CD14-positive monocyte (primary cell): ENCODE results near the gene UBR2. TPM values are rescaled to one million over a fixed set of nuclear protein-coding genes. Genes with fewer than 3 reads are reported as not detected.
"Not testable (repeated sequence)": the region's sequence is repeated elsewhere in the genome, so short reads cannot be mapped to it uniquely, and the experiment has no call there.

Experiments
- DNase-seq, 3 donors: peaks; one replicate each; pipeline ENCODE4 v3.0.0-alpha.2; 2011 to 2022
- H2AFZ ChIP-seq: 2 replicates; pipeline ENCODE4 v1.6.0; 2012; ENCODE audit warnings: mild to moderate bottlenecking, low read depth, low read length, inconsistent platforms; ENCODE audit not compliant: insufficient read depth, poor library complexity, severe bottlenecking
- H3K27ac ChIP-seq, 2 donors: 1 replicate in 1 of 2; 2 replicates in 1 of 2; pipeline ENCODE4 v1.5.1; 2012 to 2013; ENCODE audit warnings: low read length in 2 of 2, control low read depth in 1 of 2, inconsistent platforms in 1 of 2, low read depth in 1 of 2, mild to moderate bottlenecking in 1 of 2
- H3K27me3 ChIP-seq, 2 donors: one replicate each; pipeline versions ENCODE4 v1.6.0 to v1.6.1; 2011 to 2013; ENCODE audit warnings: low read length in 2 of 2; ENCODE audit not compliant: control insufficient read depth in 2 of 2, insufficient read depth in 2 of 2
- H3K36me3 ChIP-seq, 2 donors: replicated peaks in 1 of 2; 1 replicate in 1 of 2; 2 replicates in 1 of 2; pipeline versions ENCODE4 v1.5.1 to v1.6.1; 2012 to 2013; ENCODE audit warnings: low read length in 2 of 2, control low read depth in 1 of 2, inconsistent platforms in 1 of 2, mild to moderate bottlenecking in 1 of 2; ENCODE audit not compliant: insufficient read depth in 2 of 2, control insufficient read depth in 1 of 2
- H3K4me1 ChIP-seq, 2 donors: 1 replicate in 1 of 2; 2 replicates in 1 of 2; pipeline versions ENCODE4 v1.5.1 to v1.6.1; 2012 to 2013; ENCODE audit warnings: low read length in 2 of 2, control low read depth in 1 of 2, inconsistent platforms in 1 of 2, mild to moderate bottlenecking in 1 of 2, moderate library complexity in 1 of 2; ENCODE audit not compliant: insufficient read depth in 2 of 2, control insufficient read depth in 1 of 2
- H3K4me2 ChIP-seq: replicated peaks from 2 replicates; pipeline ENCODE3; 2012; ENCODE audit warnings: low read length, moderate library complexity, mild to moderate bottlenecking; ENCODE audit not compliant: poor library complexity, severe bottlenecking; ENCODE audit errors: extremely low read depth
- H3K4me3 ChIP-seq, 3 experiments: fragments of 200-600 bp in 1 of 3; sonication (generic) in 1 of 3; replicated peaks in 1 of 3; 1 replicate in 2 of 3; 2 replicates in 1 of 3; pipeline ENCODE4 v1.5.1; 2011 to 2013; ENCODE audit warnings: low read length in 3 of 3, mild to moderate bottlenecking in 3 of 3, control low read depth in 2 of 3, low read depth in 2 of 3, inconsistent platforms in 1 of 3, moderate library complexity in 1 of 3
- H3K79me2 ChIP-seq: 2 replicates; pipeline ENCODE4 v1.6.0; 2012; ENCODE audit warnings: mild to moderate bottlenecking, control low read depth, inconsistent platforms, low read length, moderate library complexity; ENCODE audit not compliant: insufficient read depth
- H3K9ac ChIP-seq: 2 replicates; pipeline ENCODE4 v1.6.0; 2017; ENCODE audit warnings: low read length, mild to moderate bottlenecking; ENCODE audit not compliant: insufficient read depth, poor library complexity, severe bottlenecking
- H3K9me3 ChIP-seq, 2 donors: replicated peaks in 1 of 2; 1 replicate in 1 of 2; 2 replicates in 1 of 2; pipeline versions ENCODE4 v1.5.1 to v1.6.1; 2012 to 2013; ENCODE audit warnings: low read length in 2 of 2, control low read depth in 1 of 2; ENCODE audit not compliant: control insufficient read depth in 1 of 2, insufficient read depth in 1 of 2
- H4K20me1 ChIP-seq: 2 replicates; pipeline ENCODE4 v1.6.0; 2012; ENCODE audit warnings: mild to moderate bottlenecking, low read length, control low read depth, moderate library complexity; ENCODE audit not compliant: insufficient read depth
- H3K27ac Mint-ChIP-seq, 7 donors: one replicate each; pipeline ENCODE4 v1.8.0; 2020; ENCODE audit warnings: mild to moderate bottlenecking in 7 of 7, mixed read lengths in 7 of 7, moderate library complexity in 6 of 7, inconsistent platforms in 2 of 7
- H3K27me3 Mint-ChIP-seq, 3 donors: one replicate each; pipeline ENCODE4 v1.8.0; 2021 to 2022; ENCODE audit warnings: low read depth in 3 of 3, mild to moderate bottlenecking in 3 of 3, mixed read lengths in 3 of 3, moderate library complexity in 3 of 3, inconsistent platforms in 1 of 3
- H3K36me3 Mint-ChIP-seq, 2 donors: one replicate each; pipeline ENCODE4 v1.8.0; 2020; ENCODE audit warnings: mixed read lengths in 2 of 2, inconsistent platforms in 1 of 2, mild to moderate bottlenecking in 1 of 2
- H3K4me1 Mint-ChIP-seq: one replicate; pipeline ENCODE4 v1.8.0; 2020; ENCODE audit warnings: mild to moderate bottlenecking, mixed read lengths
- H3K4me3 Mint-ChIP-seq, 2 donors: one replicate each; pipeline ENCODE4 v1.8.0; 2020; ENCODE audit warnings: mild to moderate bottlenecking in 2 of 2, mixed read lengths in 2 of 2, moderate library complexity in 1 of 2
- H3K9me3 Mint-ChIP-seq, 7 donors: one replicate each; pipeline ENCODE4 v1.8.0; 2020 to 2022; ENCODE audit warnings: mixed read lengths in 7 of 7, mild to moderate bottlenecking in 6 of 7, moderate library complexity in 6 of 7, inconsistent platforms in 2 of 7
- WGBS: methylation state at CpG from one replicate; pipeline ENCODE4 v1.1.5; 2013; ENCODE audit warnings: missing lambda C conversion rate; ENCODE audit not compliant: insufficient coverage; 5-methylcytosine and 5-hydroxymethylcytosine counted together
- intact Hi-C, 2 donors: fragments of 100-400 bp; cut with micrococcal nuclease; formaldehyde crosslinking; loops; one replicate each; pipeline versions ENCODE4 v1.15.0 to v1.15.1; 2023
- polyA plus RNA-seq, 3 donors: library from polyadenylated mRNA; depleted of rRNA in 1 of 3; unstranded in 2 of 3; stranded (reverse) in 1 of 3; fragments of 300-500 nt in 2 of 3; fragments of >200 nt in 1 of 3; fragmentation: Illumina TruSeq in 2 of 3; gene quantifications; 1 replicate in 2 of 3; 2 replicates in 1 of 3; pipeline ENCODE4 v1.2.3, GENCODE V29; 2012 to 2021
- TF ChIP-seq, protein P1 (sequence below): fragments of 200-600 bp; IDR thresholded peaks from one replicate; pipeline ENCODE4 v1.8.0; 2022; ENCODE audit warnings: antibody characterized with exemption, mild to moderate bottlenecking

Gene UBR2
- polyA plus RNA-seq, 3 donors = 9.0 to 17.8 (median 12.8) TPM

DNA sequence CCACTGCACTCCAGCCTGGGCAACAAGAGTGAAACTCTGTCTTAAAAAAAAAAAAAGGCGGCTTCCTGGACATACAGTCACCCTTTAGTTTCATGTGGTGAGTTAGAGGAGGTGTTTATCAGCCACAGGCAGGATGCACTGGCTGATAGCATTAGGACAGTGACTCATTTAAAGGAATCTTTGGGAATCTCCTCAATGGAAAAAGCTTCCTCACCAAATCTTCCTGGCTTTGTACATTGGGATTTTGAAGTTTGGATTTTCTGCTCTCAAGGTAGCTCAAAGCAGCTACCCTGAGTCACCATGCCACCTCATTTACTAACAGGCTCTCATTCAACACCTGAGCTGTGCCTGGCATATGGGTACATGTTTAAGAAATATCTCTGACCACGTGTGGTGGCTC is 138.4 kb downstream of the UBR2 start:
- no peak overlapping the region for H3K27ac ChIP-seq
- H2AFZ ChIP-seq = no peak overlapping the region
- no peak for DNase-seq
- WGBS = no CpG with 5 or more reads among the region's 2 CpGs
- Mint-ChIP-seq H3K4me3 (no peak overlapping the region), H3K9me3 (no peaks in the 10 kb centered on the region), H3K36me3 (no peaks in the 10 kb centered on the region), H3K4me1 (peaks cover 2% of the 10 kb centered on the region), H3K27me3 (peaks cover 1 to 10% (median 6%) of the 10 kb centered on the region in 3 donors), H3K27ac (no peak overlapping the region)
- H3K36me3 ChIP-seq = no peaks in the 10 kb centered on the region
- no peaks in the 10 kb centered on the region for H3K4me1 ChIP-seq
- intact Hi-C loops = no loop called here
- no peak overlapping the region for H3K9ac ChIP-seq
- no peaks in the 10 kb centered on the region for H3K79me2 ChIP-seq
- no peaks in the 10 kb centered on the region for H4K20me1 ChIP-seq
- H3K9me3 ChIP-seq = no peaks in the 10 kb centered on the region
- H3K27me3 ChIP-seq = no peaks in the 10 kb centered on the region
- no peak overlapping the region for H3K4me3 ChIP-seq
- TF ChIP-seq, protein P1, sequence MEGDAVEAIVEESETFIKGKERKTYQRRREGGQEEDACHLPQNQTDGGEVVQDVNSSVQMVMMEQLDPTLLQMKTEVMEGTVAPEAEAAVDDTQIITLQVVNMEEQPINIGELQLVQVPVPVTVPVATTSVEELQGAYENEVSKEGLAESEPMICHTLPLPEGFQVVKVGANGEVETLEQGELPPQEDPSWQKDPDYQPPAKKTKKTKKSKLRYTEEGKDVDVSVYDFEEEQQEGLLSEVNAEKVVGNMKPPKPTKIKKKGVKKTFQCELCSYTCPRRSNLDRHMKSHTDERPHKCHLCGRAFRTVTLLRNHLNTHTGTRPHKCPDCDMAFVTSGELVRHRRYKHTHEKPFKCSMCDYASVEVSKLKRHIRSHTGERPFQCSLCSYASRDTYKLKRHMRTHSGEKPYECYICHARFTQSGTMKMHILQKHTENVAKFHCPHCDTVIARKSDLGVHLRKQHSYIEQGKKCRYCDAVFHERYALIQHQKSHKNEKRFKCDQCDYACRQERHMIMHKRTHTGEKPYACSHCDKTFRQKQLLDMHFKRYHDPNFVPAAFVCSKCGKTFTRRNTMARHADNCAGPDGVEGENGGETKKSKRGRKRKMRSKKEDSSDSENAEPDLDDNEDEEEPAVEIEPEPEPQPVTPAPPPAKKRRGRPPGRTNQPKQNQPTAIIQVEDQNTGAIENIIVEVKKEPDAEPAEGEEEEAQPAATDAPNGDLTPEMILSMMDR = no peak
- H3K4me2 ChIP-seq = no peak overlapping the region

DNA sequence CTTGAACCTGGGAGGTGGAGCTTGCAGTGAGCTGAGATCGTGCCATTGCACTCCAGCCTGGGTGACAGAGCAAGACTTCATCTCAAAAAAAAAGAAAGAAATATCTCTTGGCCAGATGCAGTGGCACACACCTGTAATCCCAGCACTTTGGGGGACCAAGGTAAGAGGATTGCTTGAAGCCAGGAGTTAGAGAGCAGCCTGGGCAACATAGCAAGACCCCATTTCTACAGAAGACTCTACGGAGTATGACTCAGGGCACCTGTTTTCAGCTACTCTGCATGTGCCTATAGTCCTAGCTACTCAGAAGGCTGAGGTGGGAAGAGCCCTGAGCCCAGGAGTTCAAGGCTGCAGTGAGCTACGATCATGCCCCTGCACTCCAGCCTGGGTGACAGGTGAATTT is 139.0 kb downstream of the UBR2 start:
- H3K4me1 Mint-ChIP-seq, H3K4me3 Mint-ChIP-seq: not testable (repeated sequence)

More for the DNA sequence above, 139.0 kb downstream of the UBR2 start:
- H3K36me3 ChIP-seq, H3K27ac ChIP-seq, DNase-seq, H3K9me3 Mint-ChIP-seq, H3K9ac ChIP-seq, H3K9me3 ChIP-seq, H3K79me2 ChIP-seq, H4K20me1 ChIP-seq, H3K36me3 Mint-ChIP-seq, H3K4me2 ChIP-seq, intact Hi-C loops, H3K27ac Mint-ChIP-seq, H2AFZ ChIP-seq, H3K4me1 ChIP-seq, H3K27me3 ChIP-seq, H3K4me3 ChIP-seq: not testable (repeated sequence)
- WGBS = no CpG with 5 or more reads among the region's 3 CpGs
- H3K27me3 Mint-ChIP-seq = peaks cover 1 to 10% (median 6%) of the 10 kb centered on the region in 3 donors
